ENCODE data around the gene FAF1.
"Not testable (repeated sequence)": the region's sequence is repeated elsewhere in the genome, so short reads cannot be mapped to it uniquely, and the experiment has no call there.

Gene FAF1

DNA sequence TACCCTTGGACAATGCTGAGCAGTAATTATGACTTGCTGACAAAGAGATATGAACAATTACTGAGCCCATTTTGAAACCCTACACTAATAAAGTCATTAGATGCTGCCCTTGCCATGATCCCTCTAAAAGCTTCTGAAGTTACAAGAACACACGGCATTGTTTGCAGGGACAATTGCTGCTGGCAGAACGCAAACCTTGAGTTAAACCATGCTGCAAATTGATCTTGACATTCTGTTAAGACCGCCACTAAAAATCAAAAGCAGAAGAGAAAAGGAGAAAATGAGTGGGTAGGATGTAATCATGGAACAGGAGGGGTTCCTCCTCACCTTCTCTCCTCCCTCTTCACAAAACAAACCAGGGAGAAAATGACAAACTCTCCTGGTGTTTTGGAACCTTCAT lies 400.6 kb downstream of the FAF1 start:
- DNase-seq (ENCODE audit: low read depth in 2 of 2), result no peak

DNA sequence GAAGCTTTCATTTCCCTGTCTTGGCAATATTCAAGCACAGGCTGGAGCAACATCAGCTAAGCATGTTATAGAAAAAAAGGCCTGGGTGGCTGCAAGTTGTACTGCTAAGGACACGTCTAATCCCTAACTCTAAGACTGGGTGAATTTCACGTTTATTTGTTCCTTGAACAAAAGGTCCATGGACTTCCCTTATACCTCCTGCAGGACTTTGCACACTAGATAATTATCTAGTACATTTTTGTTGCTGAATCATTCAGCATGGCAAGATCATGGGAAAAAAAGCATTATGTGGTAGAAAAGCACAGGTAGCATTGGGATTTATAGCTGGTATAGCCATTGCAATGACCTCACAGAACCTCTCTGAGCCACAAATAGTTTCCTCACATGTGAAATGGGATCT lies 406.1 kb downstream of the FAF1 start:
- no peak for DNase-seq (ENCODE audit: low read depth in 2 of 2)

DNA sequence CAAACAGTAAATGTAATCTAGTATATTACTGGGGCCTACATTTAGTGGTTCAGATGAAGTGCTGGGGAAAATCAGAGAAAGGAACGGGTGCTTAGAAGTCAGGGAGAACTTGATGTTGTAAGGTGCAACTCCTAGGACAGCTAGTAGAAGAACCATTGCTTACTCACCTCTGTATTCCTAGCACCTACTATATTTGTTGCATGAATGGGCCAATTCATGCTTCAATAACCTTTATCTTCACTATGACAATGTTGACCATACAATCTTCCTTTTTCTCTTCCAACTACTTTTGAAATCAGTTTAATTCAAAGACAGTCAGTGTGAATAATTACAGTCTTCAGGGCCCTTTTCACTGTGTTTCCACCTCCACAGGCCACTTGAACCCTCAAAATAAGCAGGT lies 411.8 kb downstream of the FAF1 start:
- DNase-seq (ENCODE audit: low read depth in 2 of 2), result no peak

DNA sequence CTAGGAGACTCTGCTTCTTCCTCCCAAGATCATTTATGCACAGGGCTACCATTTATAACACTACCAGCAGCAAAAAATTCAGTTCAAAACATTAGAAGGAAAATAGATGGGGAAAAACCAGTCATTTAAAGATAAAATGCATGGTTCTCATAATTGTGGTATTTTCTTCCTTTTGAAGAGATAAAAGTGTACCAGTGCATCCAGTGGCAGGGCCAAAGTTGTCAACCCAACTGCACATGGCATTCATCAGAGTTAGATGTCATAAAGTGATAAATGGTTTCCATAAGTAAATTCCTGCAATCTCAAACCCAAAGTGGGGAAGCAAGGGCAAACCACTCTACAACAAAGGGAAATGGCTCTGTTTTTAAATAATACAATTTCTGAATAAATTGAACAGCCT lies 417.7 kb downstream of the FAF1 start:
- no peak for DNase-seq (ENCODE audit: low read depth in 2 of 2)

DNA sequence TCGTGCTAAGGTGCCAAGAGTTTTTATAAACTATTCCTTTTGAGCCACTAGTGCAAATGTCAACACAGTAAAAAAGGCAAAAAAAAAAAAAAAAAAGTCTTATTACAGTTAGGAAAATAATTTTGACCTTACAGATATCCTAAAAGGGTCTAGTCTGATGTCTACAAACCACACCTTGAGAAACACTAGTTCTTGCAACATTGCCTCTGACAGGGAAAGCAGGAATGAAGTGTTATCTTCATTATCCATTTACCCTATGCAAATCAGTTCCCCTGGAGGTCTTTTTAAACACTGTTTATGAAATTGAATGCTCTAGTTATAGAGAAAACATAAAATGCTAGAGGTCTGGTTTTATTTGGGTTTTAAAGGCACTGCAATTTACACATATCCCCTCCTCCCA lies 421.6 kb downstream of the FAF1 start:
- DNase-seq (ENCODE audit: low read depth in 2 of 2), result no peak

DNA sequence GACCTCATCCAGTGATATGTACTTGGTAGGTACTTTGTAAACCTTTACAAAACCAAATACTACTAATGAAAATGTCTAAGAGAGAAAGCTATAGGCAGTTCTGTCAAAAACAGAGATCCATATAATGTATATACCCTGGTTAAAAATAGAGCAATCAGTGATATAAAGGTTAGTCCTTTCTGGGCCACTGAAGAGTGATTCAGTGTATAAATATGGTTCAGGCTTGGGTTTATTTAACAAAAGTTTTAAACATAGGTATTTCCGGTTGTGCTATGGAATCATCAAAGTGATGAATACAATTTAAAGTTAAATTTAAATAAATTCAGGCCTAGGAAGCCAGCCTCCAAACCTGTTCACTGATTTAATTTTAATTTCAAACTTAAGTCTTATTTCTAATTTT lies 428.5 kb downstream of the FAF1 start:
- DNase-seq (ENCODE audit: low read depth in 2 of 2), result no peak

DNA sequence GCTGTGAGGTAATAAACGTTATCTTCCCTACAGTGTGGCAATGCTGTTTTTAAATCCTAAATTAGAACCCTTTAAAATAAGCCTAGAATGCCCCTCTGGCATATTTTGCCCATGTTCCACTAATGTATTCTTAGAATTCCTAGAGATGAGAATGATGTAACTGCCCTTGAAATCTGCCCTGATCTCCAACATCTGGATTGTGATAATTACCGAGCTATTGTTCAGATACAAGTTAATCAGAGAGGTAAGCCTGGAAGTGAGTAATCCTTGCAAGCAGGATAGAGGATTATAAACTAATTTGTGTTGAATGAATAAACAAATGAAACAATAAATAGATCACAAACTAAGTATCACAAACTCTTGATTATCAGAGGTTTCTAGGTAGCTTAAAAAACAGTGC lies 429.0 kb downstream of the FAF1 start:
- no peak for DNase-seq (ENCODE audit: low read depth in 2 of 2)

DNA sequence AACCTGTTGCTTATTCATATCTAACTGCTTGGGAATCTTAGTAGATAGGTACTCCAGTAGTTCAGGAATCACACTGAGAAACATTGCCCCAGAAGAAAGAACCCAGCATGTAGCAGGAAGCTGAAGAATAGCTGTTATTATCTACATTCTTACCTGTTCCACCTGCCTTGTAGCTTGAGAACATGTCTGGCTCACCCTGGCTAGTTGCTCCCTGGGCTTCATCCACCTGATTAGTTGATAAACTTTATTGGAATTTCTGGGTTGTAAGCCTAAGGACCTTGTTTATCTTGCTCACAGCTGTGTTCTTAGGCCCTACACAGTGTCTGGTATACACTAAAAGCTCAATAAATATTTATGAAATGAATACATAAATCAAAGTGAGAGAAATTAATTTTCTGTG lies 430.6 kb downstream of the FAF1 start:
- DNase-seq (ENCODE audit: low read depth in 2 of 2), result no peak

DNA sequence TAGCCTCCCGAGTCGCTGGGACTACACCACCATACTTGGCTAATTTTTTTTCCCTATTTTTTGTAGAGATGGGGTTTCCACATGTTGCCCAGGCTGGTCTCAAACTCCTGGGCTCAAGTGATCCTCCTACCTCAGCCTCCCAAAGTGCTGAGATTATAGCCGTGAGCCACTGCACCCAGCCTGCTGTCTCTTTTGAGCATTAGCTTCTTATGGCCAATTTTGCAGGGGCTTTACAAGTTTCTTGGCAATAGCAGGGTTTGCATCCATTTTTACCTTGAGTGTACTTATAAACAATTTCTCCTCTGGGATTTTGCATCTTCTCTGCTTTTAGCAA lies 432.1 kb downstream of the FAF1 start:
- not testable (repeated sequence) for DNase-seq (ENCODE audit: low read depth in 2 of 2)

DNA sequence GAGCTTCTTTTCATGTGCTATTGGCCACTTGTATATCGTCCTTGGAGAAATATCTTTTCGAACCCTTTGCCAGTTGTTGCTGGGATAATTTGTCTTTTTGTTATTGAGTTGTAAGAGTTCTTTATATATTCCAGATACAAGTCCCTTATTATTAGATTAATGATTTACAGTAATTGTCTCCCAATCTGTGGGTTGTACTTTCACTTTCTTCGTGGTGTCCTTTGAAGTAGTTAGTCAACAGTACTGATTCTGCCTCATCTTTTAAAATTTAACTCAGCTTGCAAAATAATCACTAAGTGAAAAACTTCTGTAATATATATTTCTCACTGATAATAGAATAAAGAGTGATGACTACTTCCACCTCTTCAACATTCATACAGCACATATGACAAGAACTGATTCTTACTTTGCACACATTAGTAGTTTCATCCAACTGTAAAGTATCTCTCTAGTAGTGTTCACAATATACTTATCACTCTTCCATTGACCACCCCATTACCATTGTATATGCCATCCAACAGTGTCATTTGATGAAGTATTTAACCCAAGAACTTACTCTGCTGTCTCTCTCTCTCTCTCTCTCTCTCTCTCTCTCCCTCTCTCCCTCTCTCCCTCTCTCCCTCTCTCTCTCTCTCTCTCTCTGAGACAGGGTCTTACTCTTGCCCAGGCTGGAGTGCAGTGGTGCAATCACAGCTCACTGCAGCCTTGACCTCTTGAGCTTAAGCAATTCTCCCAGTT lies 432.6 kb downstream of the FAF1 start:
- no peak for DNase-seq (ENCODE audit: low read depth in 2 of 2)

DNA sequence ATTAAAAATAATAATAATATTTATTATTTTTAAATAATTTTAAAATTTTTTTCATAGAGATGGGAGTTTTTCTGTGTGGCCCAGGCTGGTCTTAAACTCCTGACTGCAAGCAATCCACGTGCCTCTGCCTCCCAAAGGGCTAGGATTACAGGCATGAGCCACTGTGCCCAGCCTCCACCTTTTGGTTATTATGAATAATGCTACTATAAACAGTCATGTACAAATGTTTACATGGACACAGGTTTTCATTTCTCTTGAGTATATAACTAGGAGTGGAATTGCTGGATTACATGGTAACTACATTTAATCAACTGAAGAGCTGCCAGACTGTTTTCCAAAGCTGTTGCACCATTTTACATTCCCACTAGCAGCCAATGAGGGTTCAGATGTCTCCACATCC lies 433.6 kb downstream of the FAF1 start:
- DNase-seq (ENCODE audit: low read depth in 2 of 2), result no peak

DNA sequence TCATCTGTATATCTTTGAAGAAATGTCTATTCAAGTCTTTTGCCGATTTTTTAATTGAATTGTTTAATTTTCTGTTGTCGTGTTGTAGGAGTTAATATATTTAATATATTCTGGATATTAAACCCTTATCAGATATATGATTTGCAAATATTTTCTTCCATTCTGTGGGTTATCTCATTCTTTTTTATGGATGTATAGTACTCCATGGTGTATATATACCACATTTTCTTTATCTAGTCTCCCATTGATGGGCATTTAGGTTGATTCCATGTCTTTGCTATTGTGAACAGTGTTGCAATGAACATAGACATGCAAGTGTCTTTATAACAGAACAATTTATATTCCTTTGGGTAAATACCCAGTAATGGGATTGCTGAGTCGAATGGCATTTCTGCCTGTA lies 436.5 kb downstream of the FAF1 start:
- DNase-seq (ENCODE audit: low read depth in 2 of 2), result no peak

DNA sequence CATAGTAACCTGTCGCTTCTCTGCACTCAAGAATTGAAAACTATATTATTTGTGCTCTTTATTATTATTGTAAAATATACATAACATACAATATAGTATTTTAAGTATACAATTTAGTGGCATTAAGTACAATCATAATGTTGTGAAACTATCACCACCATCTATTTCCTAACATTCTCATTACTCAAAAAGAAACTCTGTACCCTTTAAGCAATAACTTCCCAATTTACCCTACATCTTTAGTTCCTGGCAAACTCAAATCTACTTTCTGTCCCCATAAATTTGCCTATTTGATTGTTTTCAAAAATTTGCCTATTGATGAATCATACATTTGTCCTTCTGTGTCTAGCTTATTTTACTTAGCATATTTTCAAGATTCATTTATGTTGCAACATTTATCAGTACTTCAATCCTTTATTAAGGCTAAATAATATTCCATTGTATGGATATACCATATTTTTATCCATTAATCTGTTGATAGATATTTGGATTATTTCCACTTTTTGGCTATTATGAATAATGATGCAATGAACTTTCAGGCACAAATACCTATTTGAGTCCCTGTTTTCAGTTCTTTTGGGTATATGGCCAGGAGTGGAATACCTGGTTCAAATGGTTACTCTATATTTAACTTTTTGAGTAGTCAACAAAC lies 437.2 kb downstream of the FAF1 start:
- DNase-seq (ENCODE audit: low read depth in 2 of 2), result no peak

DNA sequence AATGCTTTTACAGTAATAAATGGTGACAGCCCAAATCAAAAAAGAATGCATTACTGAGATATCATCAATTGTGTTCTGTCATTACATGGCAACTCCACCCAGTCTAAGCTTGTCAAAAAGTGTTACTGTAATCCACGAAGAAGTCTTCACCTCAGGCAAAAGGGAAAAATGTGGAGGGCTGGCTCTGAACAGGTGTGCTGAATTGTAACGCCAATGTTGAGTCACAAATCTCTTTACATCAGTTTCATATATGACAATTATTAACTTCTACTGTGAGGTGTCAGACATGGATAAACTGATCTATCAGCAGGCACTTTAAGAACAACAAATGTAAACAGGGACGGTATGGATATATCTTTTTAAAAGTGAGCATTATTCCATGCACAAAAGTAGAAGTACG lies 438.4 kb downstream of the FAF1 start:
- DNase-seq (ENCODE audit: low read depth in 2 of 2), result no peak

DNA sequence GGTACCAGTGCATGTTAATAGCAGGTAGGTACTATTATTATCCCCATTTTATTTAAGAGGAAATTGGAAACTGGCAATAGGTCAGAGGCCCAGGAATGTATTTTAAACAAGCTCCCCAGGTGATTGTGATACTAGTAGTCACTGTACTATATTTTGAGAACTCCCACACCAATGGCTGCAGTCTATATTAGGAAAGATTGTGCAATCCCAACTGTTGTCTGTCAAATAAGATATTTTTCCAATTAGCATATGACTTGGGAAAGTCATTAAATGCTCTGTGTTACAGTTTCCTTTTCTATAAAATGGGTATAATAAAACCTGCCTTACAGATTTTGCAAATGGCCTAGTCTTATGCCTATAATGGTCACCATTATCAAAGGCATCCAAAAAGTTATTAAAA lies 442.6 kb downstream of the FAF1 start:
- DNase-seq (ENCODE audit: low read depth in 2 of 2), result no peak

DNA sequence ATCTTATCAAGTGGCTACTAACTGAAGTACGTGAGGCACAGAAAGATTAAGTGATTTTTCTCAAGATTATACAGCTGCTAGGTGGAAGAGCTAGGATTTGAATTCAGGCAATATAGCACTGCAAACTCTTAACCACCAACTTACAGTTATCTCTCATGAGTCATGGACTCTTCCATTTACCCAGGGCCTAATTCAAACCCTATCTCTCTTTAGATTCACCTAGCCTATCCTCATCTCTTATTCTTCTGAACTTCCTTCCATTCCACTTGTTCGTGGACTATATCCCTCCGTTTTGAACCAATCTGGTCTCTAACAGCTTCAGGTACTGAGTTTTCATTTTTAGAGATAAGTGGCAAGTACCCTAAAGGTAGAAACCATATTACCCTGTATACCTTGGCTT lies 444.0 kb downstream of the FAF1 start:
- DNase-seq (ENCODE audit: low read depth in 2 of 2), result no peak

DNA sequence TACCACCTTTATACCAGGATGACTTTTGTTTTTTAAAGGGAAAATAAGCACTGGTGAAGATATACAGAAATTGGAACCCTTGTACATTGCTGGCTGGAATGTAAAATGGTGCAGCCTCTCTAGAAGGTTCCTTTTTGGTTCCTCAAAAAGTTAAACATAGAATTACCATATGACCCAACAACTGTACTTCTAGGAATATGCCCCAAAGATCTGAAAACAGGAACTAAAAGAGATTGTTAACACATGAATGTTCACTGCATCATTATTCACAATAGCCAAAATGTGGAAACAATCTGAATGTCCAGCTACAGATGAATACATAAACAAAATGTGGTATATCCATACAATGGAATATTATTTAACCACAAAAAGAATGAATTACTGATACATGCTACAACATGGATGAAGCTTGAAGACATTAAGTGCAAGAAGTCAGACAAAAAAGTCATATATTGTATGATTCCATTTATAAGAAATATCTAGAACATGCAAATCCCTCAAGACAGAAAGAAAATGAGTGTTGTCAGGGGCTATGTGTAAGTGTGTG lies 452.0 kb downstream of the FAF1 start:
- no peak for DNase-seq (ENCODE audit: low read depth in 2 of 2)

DNA sequence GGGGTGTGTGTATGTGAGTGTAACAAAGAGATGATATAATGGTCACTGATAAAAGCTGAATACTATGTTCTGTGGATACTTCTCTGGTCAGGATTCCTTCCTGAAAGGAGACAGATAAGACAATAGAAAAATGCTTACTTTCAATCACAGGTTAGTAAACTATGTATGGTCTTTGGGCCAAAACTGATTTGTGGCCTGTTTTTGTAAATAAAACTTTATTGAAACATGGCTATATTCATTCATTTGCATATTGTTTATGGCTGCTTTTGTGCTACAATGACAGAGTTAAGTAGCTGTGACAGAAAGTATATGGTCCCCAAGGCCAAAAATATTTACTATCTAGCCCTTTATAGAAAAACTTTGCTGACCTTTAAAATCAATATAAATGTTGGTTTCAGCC lies 454.6 kb downstream of the FAF1 start:
- DNase-seq (ENCODE audit: low read depth in 2 of 2), result no peak

DNA sequence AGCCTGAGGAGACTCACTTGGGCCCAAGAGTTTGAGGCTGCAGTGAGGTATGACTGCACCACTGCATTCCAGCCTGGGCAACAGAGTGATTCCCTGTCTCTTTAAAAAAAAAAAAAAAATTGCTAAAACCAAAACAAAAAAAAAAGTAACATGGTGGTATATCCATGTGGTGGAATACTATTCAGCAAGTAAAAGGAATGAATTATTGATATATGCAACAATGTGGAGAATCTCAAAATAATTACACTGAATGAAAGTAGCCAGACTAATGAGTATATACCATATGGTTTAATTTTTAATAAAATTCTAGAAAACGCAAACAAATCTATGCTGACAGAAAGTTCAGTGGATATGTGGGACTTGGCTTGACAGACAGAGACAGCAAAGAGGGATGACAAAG lies 456.6 kb downstream of the FAF1 start:
- no peak for DNase-seq (ENCODE audit: low read depth in 2 of 2)

DNA sequence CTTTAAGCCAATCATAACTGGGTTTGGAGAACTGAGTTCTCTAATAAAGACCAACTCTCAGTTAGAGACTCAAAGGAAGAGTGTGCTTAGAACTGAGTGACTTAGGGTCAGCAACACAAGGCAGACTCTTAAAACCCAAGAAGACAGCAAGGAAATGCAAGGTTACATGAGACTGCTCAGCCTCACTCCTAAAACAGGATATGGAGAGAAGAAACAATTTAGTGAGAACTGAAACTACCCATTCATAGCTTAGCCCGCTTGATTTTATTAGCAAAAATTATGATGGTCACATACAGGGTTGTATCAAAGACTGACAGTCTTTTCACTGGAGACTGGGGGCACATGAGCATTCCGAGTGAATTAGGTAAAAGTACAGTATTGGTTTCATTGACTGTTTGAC lies 457.9 kb downstream of the FAF1 start:
- DNase-seq (ENCODE audit: low read depth in 2 of 2), result no peak

DNA sequence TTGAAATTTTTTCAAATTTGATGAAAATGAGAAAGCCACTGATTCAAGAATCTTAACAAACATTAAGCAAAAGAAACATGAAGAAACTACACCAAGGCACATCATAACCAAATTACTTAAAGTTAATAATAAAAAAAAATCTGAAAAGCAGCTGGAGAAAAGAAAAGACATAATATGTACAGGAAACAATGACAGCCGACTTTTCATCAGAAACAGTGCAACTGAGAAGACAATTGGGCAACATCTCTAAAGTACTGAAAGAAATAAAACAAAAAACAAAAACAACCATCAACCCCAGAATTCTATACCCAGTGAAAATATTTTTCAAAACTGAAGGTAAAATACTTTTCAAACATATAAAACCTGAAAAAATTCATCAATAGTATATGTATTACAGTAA lies 463.1 kb downstream of the FAF1 start:
- DNase-seq (ENCODE audit: low read depth in 2 of 2), result no peak

DNA sequence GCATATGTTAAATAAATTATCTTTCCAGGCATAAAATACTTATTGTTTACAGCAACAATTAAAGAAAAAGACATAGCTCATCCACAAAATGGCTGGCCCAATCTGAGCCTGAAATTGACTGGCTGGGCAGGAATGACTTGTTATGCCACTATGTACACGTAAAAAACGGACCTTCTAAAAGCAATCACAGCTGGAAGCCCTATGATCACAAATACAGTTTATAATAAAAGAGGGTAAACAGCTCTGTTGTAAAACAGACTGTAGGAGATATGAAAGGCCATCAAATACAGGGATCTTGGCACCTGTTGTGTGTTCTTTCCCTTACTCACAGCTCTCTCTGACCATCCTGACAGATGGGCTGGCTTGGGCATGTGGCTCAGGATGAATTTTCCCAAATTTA lies 466.4 kb downstream of the FAF1 start:
- DNase-seq (ENCODE audit: low read depth in 2 of 2), result no peak

DNA sequence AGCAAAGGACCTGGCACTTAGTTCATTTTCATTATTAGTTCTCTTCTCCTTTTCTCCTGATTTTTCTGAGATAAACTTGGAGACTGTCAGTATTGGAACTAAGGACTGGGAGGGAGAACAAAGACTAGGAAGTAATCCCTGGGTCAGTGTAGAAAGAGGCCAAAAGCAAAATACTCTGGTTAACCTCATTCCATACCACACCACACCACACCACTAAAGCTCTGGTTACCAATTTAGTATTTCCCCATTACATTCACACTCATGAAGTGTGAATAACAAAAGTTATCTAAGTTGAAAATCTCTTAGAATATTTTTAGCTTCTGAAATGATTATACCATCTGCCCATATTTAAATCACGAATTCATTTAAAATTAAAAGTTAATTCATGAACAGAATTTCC lies 467.9 kb downstream of the FAF1 start:
- no peak for DNase-seq (ENCODE audit: low read depth in 2 of 2)

DNA sequence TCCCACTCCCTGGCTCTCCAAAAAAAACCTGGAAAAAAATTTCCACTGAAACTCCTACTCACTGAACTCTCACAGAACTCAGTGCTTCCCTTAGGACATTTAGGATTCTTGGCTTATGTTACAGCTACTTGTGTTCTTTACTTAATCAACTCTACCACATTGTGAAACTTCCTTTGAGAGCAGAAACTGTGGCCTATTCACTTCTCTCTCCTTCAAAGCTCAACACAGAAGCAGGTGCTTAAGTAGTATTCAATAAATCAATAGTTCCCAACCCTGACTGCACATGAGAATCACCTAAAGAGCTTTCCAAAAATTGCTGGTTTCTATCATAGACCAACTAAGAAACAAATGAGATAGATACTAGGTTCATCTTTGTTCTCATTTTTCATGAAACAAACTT lies 468.9 kb downstream of the FAF1 start:
- no peak for DNase-seq (ENCODE audit: low read depth in 2 of 2)
